G401 (cell line): ENCODE results near the gene EIF4E2. TPM values are rescaled to one million over a fixed set of nuclear protein-coding genes. Genes with fewer than 3 reads are reported as not detected.
"Not testable (repeated sequence)": the region's sequence is repeated elsewhere in the genome, so short reads cannot be mapped to it uniquely, and the experiment has no call there.

Experiments
- DNase-seq: peaks from one replicate; pipeline ENCODE4 v3.0.0-alpha.2; 2015; ENCODE audit warnings: low spot score
- in situ Hi-C: cut with HindIII; loops from 2 replicates; pipeline ENCODE4 v1.10.0; 2016; ENCODE audit warnings: low sequenced_read_pairs, mixed read lengths
- total RNA-seq: library from RNA; depleted of rRNA; stranded (reverse); fragments of >200 nt; shearing (Covaris generic); gene quantifications from 2 replicates; pipeline ENCODE4 v1.2.3, GENCODE V29; 2014

Gene EIF4E2
- total RNA-seq, 1 experiment from 2014 or later: 140 TPM

DNA sequence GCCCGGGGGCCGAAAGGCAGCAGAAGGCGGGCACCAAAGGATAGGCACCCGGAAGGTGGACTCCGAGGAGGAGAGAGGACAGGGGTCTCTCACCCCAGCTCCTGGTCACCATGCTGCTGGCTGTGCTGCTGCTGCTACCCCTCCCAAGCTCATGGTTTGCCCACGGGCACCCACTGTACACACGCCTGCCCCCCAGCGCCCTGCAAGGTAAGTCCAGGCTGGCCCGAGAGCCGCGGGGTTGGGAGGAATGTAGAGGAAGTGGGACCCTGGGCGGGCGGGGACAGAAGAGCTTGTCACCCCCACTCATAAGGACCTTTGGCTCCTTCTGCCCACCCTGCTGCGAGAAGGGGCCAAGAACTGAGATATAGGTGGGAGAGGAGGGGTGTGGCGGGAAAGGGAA is 30.0 kb upstream of the EIF4E2 start:
- no peak for DNase-seq
- in situ Hi-C loops: no loop called here

DNA sequence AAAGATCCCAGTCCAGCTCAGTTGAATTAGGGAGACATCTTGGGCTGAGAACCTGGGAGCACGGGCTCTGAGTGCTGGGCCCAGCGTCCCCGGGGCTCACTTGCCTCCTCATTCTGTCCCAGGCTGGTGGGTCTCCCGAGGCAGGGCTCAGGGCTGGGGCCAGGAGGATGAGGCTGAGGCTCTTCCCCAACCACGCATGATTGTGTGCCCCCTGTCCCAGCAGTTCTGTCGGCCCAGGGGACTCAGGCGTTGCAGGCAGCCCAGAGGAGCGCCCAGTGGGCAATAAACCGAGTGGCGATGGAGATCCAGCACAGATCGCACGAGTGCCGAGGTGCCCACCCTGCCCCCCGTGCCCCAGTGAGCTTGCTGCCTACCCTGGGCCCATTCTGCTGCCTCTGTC is 29.4 kb upstream of the EIF4E2 start:
- no peak for DNase-seq
- in situ Hi-C loops: no loop called here

DNA sequence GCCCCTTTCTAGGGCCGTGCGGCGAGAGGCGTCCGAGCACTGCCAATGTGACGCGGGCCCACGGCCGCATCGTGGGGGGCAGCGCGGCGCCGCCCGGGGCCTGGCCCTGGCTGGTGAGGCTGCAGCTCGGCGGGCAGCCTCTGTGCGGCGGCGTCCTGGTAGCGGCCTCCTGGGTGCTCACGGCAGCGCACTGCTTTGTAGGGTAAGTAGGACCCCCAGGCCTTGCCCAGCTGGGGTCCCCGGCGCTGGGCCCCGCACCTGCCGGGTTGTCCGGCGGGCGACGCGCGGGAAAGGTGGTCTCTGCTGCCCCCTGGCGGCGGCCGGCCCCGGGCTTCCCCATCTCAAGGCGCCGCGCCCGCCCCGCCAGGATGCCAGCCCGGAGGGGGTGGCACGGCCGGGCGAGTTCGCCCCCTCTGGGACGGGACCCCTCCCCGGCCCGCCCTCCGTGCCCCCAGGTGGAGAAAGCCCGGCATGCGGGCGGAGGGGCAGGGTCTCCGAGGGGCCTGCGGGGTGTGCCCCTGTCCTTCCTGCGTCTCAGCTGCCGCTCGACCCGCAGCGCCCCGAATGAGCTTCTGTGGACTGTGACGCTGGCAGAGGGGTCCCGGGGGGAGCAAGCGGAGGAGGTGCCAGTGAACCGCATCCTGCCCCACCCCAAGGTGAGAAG is 28.4 kb upstream of the EIF4E2 start:
- DNase-seq: peak; percentile 41
- in situ Hi-C loops: no loop called here

DNA sequence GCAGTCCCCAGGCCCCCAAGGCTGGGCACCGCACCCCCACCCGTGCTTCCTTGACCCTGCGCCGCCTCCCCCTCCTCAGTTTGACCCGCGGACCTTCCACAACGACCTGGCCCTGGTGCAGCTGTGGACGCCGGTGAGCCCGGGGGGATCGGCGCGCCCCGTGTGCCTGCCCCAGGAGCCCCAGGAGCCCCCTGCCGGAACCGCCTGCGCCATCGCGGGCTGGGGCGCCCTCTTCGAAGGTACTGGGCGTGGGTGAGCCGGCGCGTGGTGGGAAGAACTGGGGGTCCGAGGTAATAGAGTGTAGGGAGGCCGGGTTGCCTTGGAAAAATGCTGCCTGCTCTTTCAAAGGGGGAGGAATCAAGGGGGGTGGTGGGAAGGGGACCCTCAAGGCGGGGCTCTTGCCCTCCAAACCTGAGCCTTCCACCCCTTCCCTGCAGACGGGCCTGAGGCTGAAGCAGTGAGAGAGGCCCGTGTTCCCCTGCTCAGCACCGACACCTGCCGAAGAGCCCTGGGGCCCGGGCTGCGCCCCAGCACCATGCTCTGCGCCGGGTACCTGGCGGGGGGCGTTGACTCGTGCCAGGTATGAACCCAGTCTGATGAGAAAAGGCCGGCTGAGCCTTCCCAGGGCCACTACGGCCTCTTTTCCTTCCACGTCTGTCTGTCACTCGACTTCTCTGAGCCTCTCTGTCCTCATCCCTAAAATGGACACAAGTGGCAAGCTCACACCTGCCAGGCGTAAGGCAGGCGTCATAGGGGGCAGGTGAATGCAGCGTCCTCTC is 27.7 kb upstream of the EIF4E2 start:
- in situ Hi-C loops: no loop called here
- DNase-seq: no peak

DNA sequence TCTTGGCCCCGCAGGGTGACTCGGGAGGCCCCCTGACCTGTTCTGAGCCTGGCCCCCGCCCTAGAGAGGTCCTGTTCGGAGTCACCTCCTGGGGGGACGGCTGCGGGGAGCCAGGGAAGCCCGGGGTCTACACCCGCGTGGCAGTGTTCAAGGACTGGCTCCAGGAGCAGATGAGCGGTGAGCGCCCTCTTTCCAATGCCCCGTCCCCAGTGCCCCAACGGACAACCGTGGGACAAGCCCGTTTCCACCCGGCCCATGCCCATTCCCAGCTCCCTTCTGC is 27.1 kb upstream of the EIF4E2 start:
- in situ Hi-C loops: no loop called here
- no peak for DNase-seq

DNA sequence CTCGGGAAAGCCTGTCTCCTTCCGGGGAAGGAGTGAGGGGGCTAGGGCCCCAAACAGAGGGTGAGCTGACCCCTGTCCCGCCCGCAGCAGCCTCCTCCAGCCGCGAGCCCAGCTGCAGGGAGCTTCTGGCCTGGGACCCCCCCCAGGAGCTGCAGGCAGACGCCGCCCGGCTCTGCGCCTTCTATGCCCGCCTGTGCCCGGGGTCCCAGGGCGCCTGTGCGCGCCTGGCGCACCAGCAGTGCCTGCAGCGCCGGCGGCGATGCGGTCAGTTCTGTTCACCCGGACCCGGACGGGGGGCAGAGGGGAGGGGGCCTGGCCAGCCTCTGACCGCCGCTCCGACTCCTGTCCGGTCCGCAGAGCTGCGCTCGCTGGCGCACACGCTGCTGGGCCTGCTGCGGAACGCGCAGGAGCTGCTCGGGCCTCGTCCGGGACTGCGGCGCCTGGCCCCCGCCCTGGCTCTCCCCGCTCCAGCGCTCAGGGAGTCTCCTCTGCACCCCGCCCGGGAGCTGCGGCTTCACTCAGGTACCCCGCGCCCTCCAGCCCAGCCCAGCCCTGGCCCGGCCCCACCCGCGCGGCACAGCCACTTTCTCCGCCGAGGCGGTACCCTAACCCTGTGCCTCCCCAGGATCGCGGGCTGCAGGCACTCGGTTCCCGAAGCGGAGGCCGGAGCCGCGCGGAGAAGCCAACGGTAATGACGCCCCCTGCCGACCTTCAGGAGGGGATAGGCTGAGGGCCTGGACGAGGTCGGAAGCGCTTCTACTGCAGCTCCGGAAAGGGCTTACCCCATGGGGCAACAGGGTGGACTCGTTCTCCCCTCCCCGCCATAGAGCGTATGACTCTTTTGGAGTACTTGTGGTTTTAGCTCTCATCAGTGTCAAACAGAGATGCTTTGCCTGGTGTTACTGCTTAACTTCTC is 26.5 kb upstream of the EIF4E2 start:
- peak; percentile 38 for DNase-seq
- in situ Hi-C loops: no loop called here

DNA sequence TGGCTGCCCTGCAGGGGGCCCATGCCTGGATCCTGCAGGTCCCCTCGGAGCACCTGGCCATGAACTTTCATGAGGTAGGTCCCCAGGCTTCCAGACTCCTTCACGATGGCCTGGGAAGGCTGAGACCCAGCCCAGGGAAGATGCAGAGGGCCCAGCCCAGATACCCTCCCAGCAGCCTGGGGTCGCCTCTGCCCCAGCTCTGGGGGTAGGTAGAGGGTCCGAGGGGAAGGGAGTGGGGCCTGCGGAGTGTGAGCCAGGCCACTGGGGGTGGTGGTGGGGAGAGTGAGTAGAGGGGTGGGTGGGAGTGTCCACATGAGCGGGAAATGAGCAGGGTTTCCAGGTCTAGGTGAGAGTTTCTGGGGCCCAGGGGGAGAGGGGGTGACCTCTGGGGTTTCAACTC is 25.7 kb upstream of the EIF4E2 start:
- in situ Hi-C loops: no loop called here
- no peak for DNase-seq

DNA sequence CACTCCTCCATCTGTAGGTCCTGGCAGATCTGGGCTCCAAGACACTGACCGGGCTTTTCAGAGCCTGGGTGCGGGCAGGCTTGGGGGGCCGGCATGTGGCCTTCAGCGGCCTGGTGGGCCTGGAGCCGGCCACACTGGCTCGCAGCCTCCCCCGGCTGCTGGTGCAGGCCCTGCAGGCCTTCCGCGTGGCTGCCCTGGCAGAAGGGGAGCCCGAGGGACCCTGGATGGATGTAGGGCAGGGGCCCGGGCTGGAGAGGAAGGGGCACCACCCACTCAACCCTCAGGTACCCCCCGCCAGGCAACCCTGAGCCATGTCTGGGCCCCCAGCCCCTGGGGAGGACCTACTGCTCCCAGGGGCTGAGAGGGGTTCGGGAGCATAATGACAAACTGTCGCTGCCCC is 25.3 kb upstream of the EIF4E2 start:
- in situ Hi-C loops: no loop called here
- DNase-seq: no peak

DNA sequence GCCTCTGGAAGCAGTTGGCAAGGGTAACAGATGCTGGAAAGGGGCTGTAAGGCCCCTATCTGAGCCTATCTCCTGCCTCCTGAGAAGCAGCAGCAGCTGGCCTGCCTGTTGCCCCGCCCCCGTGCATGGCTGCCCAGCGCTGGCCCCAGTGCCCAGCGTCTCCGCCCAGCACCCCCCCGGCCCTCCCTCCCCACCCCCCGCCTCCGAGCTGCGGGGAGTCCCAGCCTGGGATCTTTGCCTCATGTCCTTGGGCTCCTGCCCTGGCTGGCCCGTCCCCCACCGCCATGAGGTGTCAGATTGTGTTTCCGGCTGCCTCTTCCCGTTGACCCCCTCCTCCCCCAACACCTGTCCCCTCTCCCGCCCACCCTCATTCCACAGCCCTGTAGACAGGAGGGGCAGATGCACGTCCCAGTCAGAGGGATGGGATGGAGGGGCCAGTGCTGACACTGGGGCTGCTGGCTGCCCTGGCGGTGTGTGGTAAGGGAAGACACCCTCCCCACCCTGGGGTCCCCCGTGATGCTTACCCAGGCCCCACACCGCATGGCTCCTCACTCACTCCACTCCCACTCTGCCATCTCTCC is 24.6 kb upstream of the EIF4E2 start, which contains the start of gene CHRND:
Gene CHRND, plus strand, starts transcription at position 370 of the 581 bp plus-strand sequence. Its CDS starts 56 bp downstream, at position 426.
- DNase-seq: no peak
- in situ Hi-C loops: no loop called here

DNA sequence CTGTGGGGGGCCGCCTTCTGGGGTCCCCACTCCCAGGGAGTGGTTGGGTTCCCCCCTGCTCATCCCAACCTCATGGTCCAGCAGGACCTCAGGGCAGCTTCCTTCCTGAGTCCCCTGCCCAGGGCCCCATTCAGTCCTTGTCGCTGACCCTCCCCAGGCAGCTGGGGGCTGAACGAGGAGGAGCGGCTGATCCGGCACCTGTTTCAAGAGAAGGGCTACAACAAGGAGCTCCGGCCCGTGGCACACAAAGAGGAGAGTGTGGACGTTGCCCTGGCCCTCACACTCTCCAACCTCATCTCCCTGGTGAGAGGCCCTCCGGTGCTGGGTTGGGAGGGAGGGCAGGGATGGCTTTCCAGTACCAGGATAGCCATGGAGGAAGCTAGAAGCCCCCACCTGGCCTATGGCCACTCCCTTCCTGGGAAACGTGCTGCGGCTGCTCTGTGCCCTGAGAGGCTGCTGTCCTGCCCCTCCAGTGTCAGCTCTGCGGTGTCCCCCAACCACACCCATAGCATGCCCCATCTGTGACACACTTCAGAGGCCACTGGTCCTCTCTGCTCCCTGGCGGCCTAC is 24.0 kb upstream of the EIF4E2 start:
- in situ Hi-C loops: no loop called here
- DNase-seq: no peak

DNA sequence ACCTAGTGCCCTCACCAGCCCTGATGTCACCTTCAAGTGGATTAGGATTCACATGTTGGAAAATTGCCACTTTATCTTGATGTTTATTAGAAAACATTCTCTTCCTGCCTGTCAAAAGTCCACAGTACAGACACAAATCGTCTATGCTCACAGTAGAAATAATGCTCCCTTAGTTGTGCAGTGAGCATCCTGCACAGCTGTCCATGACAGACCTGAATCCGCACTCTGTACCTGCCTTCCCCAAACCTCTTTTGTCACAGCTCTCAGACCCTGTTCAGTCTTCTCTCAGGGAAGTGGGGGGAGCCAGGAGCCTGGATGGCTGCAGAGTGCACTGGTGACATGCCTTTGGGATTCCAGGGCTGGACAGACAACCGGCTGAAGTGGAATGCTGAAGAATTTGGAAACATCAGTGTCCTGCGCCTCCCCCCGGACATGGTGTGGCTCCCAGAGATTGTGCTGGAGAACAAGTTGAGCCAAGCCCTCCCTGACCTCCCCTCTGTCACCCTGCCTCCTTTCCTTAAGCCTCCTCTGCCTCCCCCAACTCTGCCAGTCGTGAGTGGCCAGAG is 22.5 kb upstream of the EIF4E2 start:
- in situ Hi-C loops: no loop called here
- no peak for DNase-seq

DNA sequence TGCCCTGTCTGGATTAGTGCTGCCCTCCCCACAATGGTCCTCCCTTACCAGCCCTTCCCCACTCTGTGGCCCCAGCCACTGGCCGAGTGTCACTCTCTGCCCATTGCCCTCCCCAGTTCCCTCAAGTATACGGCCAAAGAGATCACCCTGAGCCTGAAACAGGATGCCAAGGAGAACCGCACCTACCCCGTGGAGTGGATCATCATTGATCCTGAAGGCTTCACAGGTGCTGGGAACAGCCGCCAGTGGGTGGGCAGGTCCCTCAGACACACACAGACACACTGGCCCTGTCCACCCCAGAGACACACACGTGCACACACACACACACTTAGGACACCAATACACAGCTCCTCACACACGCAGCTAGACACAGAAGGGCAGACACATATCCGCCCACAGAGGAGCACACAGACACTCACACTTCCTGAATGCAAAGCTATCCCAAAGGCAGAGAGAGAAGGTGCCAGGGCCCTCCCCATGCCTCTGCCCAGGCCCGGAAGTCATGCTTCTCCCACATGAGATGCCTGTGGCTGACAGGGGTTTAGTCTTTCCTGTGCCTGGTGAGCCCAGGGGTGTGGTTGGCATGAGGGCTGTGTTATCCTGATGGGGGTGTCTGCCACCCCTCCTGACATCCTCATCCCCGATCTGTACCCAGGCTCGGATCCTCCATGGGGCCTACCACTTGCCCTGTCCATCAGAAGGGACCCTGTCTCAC is 21.6 kb upstream of the EIF4E2 start:
- in situ Hi-C loops: no loop called here
- DNase-seq: no peak

DNA sequence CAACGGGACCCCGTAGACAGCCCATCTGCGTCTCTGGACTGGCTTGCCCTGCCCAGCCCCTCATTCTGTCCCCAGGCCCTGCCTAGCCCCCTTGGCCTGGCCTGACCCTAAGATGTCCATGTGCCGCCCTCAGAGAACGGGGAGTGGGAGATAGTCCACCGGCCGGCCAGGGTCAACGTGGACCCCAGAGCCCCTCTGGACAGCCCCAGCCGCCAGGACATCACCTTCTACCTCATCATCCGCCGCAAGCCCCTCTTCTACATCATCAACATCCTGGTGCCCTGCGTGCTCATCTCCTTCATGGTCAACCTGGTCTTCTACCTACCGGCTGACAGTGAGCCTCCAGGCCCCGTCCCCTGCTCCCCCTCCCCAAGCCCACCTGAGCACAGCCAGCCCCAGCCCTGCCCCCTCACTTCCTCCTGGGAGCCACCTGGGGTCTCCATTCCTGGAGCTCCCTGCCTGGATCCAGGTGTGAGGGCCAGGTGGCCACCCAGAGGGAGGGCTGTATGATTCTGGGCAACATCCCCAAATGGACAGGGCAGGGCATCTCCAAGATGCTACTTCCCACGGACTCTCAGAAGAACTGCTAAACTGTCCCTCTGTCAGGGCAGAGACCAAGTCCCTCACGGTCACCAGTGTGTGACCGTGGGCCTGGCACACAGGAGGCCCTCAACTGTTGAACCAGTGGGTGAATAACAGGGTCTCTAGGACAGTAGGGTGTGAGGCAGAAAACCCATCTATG is 20.5 kb upstream of the EIF4E2 start:
- no peak for DNase-seq
- in situ Hi-C loops: no loop called here

DNA sequence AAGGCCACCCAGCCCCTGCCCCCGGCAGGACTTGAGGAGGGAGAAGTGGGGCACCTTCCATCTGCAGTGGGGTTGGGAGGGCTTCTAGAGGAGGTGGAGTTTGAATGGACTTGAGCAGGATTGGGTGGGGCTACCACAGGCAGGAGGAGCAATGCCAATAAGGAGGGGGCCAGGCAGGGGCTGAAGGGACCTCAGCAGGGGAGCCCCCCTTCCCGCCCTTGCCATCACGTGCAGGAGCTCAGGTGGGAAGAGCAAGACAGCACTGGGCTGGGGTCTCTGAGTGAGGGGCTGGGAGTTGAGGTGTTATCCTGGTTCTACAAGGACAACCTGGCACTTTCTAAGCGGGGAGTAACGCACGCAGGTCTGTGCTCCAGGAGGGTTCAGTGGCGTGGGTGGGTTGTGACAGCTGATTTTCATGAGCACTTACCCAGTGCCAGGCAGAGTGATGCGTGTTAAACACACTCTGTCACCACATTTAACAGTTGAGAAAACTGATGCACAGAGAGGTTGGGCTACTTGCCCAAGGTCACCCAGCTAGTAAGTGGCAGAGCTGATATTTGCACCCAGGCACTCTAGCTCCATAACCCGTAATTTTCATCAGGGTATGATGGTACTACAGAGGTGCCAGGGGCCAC is 19.7 kb upstream of the EIF4E2 start:
- no peak for DNase-seq
- in situ Hi-C loops: no loop called here

DNA sequence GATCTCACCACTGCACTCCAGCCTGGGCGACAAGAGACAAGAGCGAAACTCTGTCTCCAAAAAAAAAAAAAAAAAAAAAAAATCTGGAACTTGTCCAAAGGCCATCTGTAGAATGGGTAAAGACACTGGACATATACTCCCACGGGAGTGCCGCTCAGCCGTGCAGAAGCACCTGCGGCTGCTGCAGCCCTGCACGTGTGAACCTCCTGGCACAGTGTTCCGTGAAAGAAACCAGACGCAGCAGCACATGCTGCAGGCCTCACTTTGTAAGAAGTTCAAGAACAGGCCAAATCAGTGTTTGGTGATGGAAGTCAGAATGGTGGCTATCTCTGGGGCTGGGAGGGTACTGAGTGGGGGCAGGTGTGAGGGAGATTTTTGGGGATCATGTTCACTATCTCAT is 18.1 kb upstream of the EIF4E2 start:
- in situ Hi-C loops: no loop called here

DNA sequence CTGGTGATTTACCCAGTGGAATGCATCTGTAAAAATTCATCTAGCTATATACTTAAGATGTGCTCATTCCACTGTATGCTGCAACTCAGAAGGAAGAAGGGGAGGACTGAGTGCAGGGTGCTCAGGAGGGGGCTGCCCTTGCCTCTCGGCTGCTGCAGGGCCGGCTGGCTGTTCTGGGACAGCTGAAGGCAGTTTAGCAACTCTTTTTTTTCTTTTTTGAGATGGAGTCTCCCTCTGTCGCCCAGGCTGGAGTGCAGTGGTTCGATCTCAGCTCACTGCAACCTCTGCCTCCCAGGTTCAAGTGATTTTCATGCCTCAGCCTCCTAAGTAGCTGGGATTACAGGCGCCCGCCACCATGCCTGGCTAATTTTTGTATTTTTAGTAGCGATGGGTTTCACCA is 17.7 kb upstream of the EIF4E2 start:
- in situ Hi-C loops, DNase-seq: not testable (repeated sequence)

More for the DNA sequence above, 18.1 kb upstream of the EIF4E2 start:
- DNase-seq: no peak

DNA sequence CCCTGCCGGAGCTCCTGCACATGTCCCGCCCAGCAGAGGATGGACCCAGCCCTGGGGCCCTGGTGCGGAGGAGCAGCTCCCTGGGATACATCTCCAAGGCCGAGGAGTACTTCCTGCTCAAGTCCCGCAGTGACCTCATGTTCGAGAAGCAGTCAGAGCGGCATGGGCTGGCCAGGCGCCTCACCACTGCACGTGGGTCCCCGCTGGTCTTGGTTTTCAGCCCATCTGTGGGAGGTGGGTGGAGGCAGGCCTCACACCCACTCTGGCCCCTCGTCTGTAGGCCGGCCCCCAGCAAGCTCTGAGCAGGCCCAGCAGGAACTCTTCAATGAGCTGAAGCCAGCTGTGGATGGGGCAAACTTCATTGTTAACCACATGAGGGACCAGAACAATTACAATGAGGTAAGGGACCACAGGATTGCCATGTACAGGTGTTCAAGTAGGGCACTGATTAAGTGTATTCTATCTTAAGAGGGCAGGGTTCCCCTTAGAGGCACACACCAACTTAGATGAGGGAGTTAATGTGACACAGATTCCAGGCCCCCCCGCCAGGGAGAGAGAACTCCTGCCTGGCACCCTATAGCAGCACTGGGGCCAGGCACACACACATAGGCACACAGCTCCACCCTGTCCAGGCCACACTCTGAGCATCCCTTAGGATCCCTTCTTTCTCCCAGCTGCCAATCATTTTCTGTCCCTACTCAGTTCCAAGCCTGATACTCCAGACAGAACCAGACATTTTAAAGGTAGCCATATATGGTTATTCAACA is 16.4 kb upstream of the EIF4E2 start:
- in situ Hi-C loops: no loop called here
- no peak for DNase-seq
